Measurements from ENCODE around the gene YBX3.
"Not testable (repeated sequence)": the region's sequence is repeated elsewhere in the genome, so short reads cannot be mapped to it uniquely, and the experiment has no call there.

Gene YBX3

DNA sequence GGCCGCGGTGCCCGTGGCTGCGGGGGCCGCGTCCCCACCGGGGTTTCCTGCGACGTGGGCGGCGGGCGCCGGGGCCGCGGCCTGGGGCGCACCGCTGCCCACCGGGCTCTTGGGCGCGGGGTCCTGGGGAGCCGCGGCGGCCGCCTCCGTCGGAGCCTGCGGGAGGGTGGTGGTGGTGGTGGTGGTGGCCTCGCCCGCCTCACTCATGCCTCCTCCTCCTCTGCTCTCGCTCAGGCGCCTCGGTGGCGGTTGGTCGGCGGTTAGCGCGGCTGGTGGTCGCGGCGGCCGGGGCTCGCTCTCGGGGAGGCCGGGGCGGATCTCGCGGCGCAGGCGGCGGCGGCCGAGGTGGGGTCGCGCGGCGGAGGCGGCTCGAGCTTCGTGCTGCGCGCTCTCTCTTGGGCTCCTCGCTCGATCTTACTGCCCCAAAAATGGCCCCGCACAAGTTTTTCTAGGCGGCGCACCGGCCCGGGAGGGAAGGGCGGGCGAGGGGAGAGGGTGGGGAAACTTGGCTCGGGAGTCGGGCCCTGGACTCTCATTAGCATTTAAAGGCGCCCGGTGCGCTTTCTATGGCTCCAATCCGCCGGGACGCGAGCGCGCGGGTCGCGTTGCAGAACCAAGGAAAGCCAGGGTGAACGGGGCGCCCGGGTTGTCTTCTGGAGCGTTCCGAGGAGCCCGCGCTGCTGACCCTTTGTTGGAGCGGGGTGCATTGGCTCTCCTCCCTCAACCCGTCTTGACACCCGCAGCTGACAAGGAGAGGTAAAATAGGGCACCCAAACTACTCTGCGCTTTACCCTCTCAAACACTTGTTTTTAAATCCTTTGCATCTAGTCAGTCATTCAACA lies at the start of gene YBX3:
YBX3 (minus strand) TSS at position 419 of the 842 bp plus-strand sequence; CDS start at position 207, 212 bp downstream.
- peak; percentile 82 for DNase-seq (ENCODE audit: low spot score)

DNA sequence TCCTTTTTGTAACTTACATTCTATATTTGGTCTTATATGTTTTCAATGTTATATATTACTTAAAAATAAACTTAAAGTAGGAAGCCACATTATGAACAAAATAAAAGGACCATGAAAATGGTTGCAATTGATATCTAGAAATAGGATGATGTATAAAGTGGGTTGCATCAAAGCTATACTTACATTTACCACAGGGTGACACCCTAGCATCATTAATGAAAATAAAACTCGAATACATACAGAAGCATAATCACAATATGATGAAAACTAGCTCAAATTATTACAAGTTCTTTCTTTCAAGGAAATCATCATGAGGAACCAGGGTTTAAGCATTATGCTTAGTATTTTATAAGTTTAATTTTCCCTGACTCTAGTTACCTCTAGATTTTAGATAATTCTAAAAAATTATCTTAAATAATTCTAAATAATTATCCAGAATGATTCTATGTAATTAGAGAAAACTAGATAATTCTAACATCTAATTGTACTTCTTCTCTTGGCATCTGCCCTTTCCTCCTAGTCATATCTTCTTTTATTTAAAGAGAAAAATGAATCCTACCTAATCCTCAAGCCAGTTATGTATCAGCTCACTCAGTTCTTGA lies 48.1 kb upstream of the YBX3 start:
- peak; percentile 78 for DNase-seq (ENCODE audit: low spot score)

DNA sequence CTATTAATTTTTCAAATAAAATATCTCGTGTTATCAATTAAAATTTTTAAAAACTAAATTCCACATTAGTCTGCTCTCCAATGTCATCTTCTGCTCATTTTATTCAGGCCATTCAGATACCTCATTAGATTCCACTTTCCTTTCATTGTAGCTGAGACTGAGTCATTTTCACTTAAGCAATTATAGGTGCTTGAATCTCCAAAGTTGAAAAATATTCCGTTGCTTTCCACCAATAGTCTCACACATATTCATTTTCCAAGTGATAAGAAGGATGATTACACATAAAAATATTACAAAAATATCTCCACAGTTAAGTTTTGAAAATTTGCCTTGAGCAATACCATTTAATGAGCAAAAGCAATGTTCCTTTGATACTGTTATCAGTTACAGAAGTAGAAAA lies 36.5 kb upstream of the YBX3 start:
- DNase-seq (ENCODE audit: low spot score), result no peak

DNA sequence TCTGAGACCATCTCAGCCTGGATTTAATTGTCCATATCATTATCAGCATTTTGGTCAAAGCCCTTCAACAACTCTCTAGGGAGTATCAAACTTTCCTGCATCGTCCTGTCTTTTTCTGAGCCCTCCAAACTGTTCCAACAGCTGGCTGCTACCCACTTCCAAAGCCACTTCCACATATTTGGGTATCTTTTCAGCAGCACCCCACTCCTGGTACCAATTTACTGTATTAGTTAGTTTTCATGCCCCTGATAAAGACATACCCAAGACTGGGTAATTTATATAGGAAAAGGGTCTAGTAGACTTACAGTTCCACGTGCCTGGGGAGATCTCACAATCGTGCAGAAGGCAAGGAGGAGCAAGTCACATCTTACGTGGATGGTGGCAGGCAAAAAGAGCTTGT lies 33.1 kb upstream of the YBX3 start:
- no peak for DNase-seq (ENCODE audit: low spot score)

DNA sequence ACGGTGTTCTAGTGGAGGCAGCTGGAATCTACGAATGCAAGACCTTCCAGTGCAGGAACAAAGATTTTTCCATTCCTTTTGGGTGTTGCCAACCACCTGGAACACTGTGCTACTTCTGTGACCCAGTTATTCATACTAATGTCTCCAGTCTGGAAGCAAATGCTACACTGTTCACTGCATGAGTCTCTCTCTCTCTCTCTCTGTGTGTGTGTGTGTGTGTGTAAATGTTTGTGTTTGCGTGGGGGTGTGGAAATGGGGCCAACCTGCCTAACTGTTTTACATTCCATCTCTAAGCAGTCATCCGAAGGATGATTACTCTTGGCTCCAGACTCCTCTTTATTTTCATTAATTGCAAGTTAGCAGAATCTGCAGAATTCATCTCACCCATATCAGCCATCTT lies 29.9 kb upstream of the YBX3 start:
- DNase-seq (ENCODE audit: low spot score), result no peak

DNA sequence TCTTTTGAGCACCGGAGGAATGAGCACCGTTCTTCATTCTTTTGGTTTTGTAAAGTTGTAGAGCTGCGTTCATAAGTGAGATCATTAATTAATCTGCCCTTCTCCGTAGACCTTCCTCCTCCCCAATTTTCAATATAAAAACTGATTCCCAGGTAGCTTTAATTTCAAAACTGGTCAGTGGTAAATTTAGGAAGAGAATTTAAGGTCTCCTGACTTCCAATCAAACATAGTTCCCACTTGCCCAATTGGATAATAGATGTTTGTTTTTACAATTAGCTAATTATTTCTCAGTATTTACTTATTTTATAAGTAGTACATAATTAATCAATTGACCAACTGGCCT lies 27.2 kb upstream of the YBX3 start:
- DNase-seq (ENCODE audit: low spot score), result no peak

DNA sequence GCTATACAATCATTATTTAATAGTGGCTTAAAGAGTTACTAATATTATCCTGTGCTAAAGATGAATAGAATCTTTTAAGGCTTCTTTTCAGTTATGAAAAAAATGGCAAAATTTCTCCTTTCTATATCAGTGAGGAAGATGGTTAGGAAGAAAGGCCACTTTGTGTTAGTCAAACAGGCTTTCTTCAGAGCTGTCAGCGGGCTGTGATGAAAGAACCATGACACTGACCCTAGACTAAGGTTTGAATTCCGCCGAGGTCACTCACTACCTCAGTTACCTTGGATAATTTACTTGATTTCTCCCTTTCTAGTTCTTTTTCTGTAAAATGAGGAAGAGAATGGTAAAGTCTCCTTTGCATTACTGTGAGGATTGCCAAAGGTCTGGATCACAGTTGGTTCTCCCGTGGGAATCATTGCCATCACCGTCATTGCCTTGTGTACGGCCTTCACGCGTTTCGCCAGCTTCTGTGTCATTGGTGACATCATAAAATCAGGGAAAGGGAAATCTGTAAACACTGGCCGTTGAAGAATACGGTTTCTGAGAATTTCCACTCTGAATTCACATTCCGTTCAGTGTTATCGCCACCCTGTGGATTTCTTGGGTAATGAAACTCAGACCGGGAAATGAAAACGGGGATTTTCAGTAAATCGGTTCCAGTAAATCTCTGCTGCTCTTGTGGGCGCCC lies 26.7 kb upstream of the YBX3 start:
- peak; percentile 97 for DNase-seq (ENCODE audit: low spot score)

DNA sequence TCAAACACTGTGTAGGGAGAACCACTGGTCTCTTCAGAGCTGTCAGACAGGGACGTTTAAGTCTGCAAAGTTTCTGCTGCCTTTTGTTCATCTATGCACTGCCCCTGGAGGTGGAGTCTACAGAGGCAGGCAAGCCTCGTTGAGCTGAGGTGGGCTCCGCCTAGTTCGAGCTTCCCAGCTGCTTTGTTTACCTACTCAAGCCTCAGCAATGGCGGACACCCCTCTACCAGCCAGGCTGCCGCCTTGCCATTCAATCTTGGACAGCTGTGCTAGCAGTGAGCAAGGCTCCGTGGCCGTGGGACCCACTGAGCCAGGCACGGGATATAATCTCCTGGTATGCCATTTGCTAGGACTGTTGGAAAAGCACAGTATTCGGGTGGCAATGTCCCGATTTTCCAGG lies 24.6 kb upstream of the YBX3 start:
- no peak for DNase-seq (ENCODE audit: low spot score)

DNA sequence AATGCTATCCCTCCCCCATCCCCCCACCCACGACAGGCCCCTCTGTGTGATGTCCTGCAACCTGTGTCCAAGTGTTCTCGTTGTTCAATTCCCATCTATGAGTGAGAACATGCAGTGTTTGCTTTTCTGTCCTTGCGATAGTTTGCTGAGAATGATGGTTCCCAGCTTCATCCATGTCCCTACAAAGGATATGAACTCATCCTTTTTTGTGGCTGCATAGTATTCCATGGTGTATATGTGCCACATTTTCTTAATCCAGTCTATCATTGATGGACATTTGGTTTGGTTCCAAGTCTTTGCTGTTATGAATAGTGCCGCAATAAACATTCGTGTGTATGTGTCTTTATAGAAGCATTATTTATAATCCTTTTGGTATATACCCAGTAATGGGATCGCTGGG lies 20.3 kb upstream of the YBX3 start:
- DNase-seq (ENCODE audit: low spot score), result not testable (repeated sequence)

DNA sequence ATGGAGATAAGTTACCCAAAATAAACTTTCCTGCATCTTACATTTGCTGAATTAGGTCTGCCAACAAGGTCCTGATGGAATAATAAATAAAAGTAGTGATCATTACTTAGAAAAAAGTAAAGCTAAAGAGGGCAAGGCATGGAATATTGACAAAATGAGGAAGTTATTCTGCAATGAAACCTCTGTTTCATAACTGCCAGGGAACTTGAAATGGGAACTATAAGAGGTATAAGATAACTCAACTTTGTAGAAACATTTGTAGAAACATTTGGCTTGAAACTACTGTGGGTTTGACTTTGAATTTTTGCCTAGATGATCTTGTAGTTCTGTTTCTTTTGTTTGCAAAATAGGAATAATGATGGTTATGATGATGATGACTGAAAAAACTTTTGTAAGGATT lies 18.7 kb upstream of the YBX3 start:
- no peak for DNase-seq (ENCODE audit: low spot score)

DNA sequence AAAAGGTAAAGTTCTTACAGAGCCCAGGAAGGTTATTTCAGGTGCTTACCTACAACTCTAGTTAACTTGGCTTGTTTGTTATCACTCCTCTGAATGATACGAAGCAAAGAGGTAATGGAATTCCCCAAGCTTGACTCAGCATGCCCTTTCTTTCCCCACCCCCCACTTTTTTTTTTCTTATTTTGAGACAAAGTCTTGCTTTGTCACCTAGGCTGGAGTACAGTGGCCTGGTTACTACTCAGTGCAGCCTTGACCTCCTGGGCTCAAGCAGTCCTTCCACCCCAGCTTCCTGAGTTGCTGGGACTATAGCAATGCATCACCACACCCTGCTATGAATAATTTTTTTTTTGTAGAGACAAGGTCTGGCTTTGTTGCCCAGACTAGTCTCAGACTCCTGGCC lies 17.1 kb upstream of the YBX3 start:
- DNase-seq (ENCODE audit: low spot score), result no peak

DNA sequence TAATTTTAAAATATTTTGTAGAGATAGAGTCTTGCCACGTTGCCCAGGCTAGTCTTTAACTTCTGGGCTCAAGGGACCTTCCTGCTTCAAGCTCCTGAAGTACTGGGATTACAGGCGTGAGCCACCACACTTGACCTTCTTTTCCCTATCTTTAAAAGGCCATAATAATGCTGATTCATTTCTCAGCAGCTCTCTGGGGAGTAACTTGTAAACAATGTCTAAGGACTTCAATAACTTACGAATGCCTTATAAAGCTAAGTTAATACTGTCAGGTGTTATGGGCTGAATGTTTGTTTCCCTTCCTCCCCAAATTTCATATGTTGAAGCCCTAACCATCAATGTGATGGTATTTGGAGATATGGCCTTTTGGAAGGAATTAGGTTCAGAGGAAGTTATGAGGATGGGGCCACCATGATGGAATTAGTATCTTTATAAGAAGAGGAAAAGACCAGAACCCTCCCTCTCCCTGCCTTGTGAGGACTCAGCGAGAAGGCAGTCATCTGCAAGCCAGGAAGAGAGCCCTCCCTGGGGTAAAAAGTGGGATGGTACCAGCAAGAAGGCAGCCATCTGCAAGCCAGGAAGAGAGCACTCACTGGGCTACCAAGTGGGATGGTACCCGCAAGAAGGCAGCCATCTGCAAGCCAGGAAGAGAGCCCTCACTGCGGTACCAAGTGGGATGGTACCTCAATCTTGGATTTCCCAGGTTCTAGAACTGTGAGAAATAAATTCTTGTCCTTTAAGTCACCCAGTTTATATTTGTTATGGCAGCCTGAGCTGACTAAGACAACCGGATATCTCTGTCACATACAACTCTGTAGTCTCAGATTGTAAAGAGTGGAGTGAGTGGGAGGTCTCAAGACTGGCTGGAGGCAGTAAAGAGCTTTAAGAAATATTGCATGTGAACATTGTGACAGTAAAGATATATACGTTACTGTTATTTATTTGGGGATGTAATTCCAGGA lies 16.3 kb upstream of the YBX3 start:
- DNase-seq (ENCODE audit: low spot score), result no peak

DNA sequence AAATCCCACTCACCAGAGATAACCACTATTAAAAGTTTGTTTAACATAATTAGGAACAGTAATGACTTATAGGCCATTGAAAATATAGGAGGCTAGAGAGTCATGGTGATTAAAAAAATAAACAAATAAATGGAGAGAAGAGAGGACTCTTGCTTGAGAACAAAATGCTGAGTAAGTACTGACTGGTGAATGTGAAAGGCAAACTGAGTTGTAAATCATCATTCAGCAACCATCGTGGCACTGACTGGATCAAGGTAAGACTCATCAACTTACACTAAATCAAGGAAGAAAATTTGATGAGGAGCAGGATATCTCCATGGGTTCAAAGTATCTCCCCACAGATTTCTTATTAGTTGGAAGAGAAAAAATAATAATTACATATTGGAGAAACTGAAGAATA lies 14.1 kb upstream of the YBX3 start:
- no peak for DNase-seq (ENCODE audit: low spot score)

DNA sequence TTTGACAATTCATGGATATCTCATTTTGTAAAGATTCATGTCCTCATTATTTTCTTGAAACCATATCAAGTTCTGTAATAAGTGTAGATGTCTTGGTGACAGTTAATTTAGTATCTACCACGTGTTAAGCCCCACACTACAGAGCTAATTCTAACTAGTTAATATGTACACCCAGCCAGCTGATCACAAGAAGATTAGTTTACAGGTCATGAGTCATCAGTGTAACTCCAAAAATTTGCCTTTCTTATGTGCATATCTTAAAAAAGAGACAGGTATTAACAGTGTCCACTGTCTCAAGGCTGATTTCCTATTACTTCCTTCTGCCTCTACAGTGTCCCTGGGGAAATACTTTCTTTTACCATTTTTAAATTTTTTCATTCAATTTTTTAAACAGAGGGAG lies 13.3 kb upstream of the YBX3 start:
- DNase-seq (ENCODE audit: low spot score), result no peak

DNA sequence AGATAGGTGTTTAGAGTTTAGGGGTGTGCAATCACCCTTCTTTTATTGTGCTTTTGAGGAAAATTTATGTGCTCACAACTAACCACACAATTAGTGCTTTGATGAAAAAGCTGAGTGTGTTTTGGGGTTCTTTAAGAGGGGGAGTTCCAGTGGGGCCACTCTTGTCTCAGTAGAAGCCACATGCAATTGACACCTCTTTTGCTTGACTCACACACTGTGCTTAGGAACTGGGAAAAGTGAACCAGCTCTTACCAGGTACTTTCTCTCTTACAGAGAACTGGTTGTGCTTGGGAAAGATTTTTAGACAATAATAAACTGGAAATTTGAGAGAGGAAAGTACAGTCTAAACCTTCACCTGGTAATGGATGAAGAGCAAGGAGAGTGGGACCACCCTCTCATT lies 12.3 kb upstream of the YBX3 start:
- no peak for DNase-seq (ENCODE audit: low spot score)

DNA sequence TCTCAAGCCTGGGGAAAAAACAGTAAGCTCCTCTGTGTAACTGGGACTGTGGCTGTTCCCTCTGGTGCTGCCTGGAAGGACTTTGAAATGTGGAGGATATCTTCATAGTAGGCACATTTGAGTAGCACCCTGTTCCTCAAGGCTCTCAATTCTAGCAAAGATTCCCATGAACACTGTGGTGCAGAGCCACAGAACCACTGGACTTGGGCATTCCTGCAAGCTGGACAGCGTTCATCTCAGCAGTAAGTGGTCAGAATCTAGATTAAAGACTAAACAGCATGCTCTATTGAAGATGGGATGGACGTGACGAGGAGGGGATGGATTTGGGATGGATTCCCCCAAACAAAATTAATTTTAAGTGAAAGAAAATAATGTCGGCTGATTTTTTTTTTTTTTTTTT lies 9.4 kb upstream of the YBX3 start:
- no peak for DNase-seq (ENCODE audit: low spot score)

DNA sequence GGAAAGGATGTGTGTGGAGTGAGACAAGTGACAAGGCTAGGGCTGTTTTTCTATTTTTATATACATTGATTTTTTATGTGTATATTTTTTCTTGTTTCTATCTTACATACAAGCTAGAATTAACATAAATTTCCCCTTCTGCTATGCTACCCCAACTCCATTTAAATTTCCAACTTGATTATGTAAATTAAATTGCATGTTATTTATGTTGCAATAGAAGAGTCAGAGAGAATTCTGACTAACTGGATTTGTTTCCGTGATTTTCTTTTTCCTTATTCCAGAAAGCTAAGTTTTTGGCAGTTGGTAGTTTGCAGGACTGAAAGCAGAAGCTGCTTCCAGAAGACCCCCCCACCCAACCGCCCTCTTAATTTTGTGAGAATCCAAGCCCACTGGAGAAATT lies 8.9 kb upstream of the YBX3 start:
- DNase-seq (ENCODE audit: low spot score), result no peak

DNA sequence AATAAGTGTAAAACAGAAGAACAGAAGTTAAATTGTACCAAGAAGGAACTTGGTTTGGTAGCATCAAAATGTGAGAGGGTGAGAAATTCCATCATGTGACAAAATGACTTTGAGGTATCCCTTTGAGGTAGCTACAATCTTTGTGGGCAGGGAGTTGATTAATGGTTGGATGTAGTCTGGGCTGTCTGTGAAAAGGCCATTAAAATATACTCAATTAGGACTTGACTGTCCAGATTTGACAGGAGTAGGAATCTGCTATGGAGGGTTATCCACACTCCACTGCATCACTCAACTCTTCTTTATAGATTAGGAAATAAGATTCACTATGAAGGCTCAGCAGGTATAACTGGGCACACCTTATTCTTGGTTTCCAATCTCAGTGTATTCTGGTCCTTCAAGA lies 7.4 kb upstream of the YBX3 start:
- no peak for DNase-seq (ENCODE audit: low spot score)

DNA sequence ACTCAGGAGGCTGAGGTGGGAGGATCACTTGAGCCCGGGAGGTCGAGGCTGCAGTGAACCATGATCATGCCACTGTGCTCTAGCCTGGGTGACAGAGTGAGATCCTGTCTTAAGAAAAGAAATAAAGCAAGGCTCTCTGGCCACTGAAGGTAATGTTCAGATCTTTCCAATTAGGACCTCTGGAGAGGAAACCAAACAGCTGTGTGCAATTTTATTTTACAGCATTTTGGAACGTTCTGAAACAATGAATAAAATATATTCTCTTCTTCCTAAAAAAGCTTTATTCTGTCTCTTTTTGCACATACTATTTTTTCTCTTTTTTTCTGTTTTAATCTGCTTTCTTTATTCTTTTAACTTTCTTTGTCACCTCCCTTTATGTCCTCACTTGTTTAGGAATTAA lies 5.0 kb upstream of the YBX3 start:
- DNase-seq (ENCODE audit: low spot score), result no peak

DNA sequence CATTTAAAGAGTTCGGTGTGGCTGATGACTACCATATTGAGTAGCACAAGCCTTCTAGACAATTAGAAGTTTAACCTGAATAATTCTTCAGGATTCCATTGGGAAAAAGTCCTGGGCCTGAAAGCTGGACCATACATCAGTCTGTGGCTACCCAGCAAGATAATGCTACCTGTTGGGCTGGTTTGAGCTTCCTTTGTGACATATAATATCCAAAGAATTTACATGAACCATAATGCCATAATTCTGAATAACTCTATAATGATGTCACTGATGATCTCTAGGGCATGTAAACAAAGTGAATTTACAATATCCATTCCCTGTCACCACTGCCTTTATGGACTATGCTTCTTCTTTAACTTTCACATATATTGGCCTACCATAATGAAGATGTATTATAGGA lies 3.8 kb upstream of the YBX3 start:
- DNase-seq (ENCODE audit: low spot score), result no peak

DNA sequence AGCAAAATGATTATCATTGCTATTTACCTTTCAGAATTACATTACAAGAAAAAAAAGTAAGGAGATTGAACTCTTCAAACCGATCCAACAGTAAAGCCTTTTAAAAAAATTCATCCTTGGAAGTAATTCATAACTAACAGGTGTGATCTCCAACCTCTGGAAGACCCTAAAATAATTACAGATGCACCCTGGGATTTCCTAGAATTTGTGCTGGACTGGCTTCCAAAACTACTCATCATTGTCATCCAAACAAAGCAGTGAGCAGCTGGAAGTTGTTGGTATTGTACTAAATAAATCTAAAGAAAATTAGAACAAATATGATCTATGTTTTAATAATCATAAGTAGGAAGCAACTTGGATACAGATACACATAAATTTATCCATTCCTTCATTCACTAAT lies 1.9 kb upstream of the YBX3 start:
- DNase-seq (ENCODE audit: low spot score), result no peak

DNA sequence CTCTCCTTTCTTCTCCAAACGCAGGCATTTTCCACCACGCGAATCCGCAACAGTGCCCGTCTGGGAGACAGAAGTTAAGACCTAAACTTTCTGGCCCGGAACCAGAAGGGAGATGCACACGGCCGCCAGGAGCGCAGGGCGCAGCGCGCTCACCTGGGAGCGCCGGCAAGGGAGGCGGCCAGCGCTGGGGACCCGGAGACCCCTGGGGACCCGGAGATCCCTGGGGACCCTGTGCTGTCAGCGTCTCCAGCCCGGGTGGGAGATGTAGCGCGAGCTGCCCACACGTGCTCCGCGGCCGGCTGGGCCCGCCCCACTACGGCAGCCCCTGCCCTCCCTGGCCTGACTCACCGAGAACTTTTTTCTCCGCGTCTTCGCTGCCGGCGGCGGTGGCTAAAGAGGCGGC lies 620 bp downstream of the YBX3 start:
- DNase-seq (ENCODE audit: low spot score), result peak; percentile 88
